GM19468 (cell line): Measurements from ENCODE around the gene CACNA1S.

Experiments used
- ATAC-seq: cut with Tn5 transposase; IDR thresholded peaks from one replicate; pipeline ENCODE4 v1.9.1; 2021; ENCODE audit warnings: mild to moderate bottlenecking, moderate library complexity, moderate number of reproducible peaks; ENCODE audit not compliant: unreplicated experiment; ENCODE audit errors: extremely low read depth

Gene CACNA1S

GRCh38 chr1:201140941-201141260, 28.7 kb upstream of the CACNA1S start:
- ATAC-seq = no peak

- no peak for ATAC-seq
These were observed 28.2 kb upstream of the CACNA1S start for GRCh38 chr1:201140235-201140940.

- no peak for ATAC-seq
These were observed 27.5 kb upstream of the CACNA1S start for GRCh38 chr1:201139756-201140155.

- ATAC-seq = no peak
These were observed 27.1 kb upstream of the CACNA1S start for GRCh38 chr1:201139306-201139705.

GRCh38 chr1:201138311-201138840, 26.1 kb upstream of the CACNA1S start:
- no peak for ATAC-seq

GRCh38 chr1:201137579-201138310, 25.5 kb upstream of the CACNA1S start:
- no peak for ATAC-seq

GRCh38 chr1:201137024-201137392, 24.8 kb upstream of the CACNA1S start:
- ATAC-seq = no peak

- no peak for ATAC-seq
These were observed 24.3 kb upstream of the CACNA1S start for GRCh38 chr1:201136355-201137023.

GRCh38 chr1:201134405-201134804, 22.2 kb upstream of the CACNA1S start:
- no peak for ATAC-seq

- no peak for ATAC-seq
These were observed 19.2 kb upstream of the CACNA1S start for GRCh38 chr1:201131398-201131797.

GRCh38 chr1:201128962-201129361, 16.7 kb upstream of the CACNA1S start:
- ATAC-seq = no peak

- no peak for ATAC-seq
These were observed 16.2 kb upstream of the CACNA1S start for GRCh38 chr1:201128476-201128875.

GRCh38 chr1:201127755-201128455, 15.7 kb upstream of the CACNA1S start:
- ATAC-seq = no peak

- ATAC-seq = no peak
These were observed 14.9 kb upstream of the CACNA1S start, which contains the start of gene ASCL5 for GRCh38 chr1:201126832-201127754. ASCL5 (minus strand) TSS chr1:201127184; CDS start chr1:201115372, 11,812 bp downstream.

- ATAC-seq = no peak
These were observed 14.2 kb upstream of the CACNA1S start for GRCh38 chr1:201126463-201126831.

- no peak for ATAC-seq
These were observed 13.6 kb upstream of the CACNA1S start for GRCh38 chr1:201125800-201126199.

- no peak for ATAC-seq
These were observed 12.8 kb upstream of the CACNA1S start for GRCh38 chr1:201125019-201125418.

GRCh38 chr1:201123866-201124265, 11.6 kb upstream of the CACNA1S start:
- ATAC-seq = no peak

GRCh38 chr1:201122321-201122957, 10.2 kb upstream of the CACNA1S start:
- ATAC-seq = no peak
